LNCaP clone FGC (cell line): Measurements from ENCODE around the gene IBTK.
"Not testable (repeated sequence)": the region's sequence is repeated elsewhere in the genome, so short reads cannot be mapped to it uniquely, and the experiment has no call there.

Experiments
- DNase-seq: peaks from one replicate; pipeline ENCODE4 v3.0.0-alpha.2; 2011; ENCODE audit warnings: low read depth
- H3K4me3 ChIP-seq: 2 replicates; pipeline ENCODE4 v1.5.1; 2011; ENCODE audit warnings: mild to moderate bottlenecking, low read depth, low read length, control low read depth
- CTCF ChIP-seq: IDR thresholded peaks from 2 replicates; pipeline ENCODE4 v1.5.1; 2012; ENCODE audit warnings: mild to moderate bottlenecking; ENCODE audit not compliant: control insufficient read depth, insufficient read depth; ENCODE audit errors: extremely low read depth

IBTK gene

GRCh38 chr6:82197784-82198183, 49.8 kb downstream of the IBTK start:
- TF ChIP-seq CTCF, result no peak
- H3K4me3 ChIP-seq, result no peak overlapping the region
- no peak for DNase-seq

DNA sequence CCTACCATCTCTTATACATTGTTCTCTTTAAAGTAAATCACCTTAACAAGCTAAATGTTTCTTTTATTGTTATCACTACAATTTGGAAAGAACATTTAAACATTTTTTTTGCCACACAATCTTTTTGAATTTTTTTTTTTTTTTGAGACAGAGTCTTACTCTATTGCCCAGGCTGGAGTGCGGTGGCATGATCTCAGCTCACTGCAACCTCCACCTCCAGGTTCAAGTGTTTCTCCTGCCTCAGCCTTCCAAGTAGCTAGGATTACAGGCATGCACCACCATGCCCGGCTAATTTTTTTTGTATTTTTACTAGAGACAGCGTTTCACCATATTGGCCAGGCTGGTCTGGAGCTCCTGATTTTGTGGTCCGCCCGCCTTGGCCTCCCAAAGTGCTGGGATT, 50.3 kb downstream of the IBTK start:
- H3K4me3 ChIP-seq, DNase-seq: not testable (repeated sequence)

DNA sequence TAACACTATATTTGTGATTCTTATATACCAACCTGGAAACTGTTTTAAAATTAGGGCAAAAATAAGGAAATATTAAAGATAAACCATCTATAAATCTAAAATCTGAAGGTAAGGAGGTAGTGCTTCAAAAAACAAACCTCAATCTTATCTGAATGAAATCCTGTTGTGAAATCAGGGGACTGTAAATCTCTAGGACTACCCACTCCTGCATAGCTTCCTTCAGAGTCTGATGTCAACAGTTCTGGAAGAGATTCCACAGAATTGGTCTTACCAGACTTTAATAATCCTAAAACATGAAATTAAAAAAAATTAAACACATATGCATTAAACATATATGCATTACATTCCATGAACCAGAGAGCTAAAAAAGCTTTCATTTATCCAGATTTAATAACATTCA, 51.4 kb downstream of the IBTK start:
- no peak for TF ChIP-seq CTCF
- no peak overlapping the region for H3K4me3 ChIP-seq
- DNase-seq, result no peak

- TF ChIP-seq CTCF, result no peak
- no peak for DNase-seq
- H3K4me3 ChIP-seq, result no peak overlapping the region
Measured at GRCh38 chr6:82195619-82196018, 51.9 kb downstream of the IBTK start.

- DNase-seq, result peak; percentile 66
- no peak overlapping the region for H3K4me3 ChIP-seq
Measured at GRCh38 chr6:82185948-82186535, 61.5 kb downstream of the IBTK start.

GRCh38 chr6:82183642-82184282, 63.8 kb downstream of the IBTK start:
- TF ChIP-seq CTCF, result no peak
- H3K4me3 ChIP-seq, result no peak overlapping the region
- no peak for DNase-seq

More at GRCh38 chr6:82185948-82186535, 61.5 kb downstream of the IBTK start:
- no peak for TF ChIP-seq CTCF

DNA sequence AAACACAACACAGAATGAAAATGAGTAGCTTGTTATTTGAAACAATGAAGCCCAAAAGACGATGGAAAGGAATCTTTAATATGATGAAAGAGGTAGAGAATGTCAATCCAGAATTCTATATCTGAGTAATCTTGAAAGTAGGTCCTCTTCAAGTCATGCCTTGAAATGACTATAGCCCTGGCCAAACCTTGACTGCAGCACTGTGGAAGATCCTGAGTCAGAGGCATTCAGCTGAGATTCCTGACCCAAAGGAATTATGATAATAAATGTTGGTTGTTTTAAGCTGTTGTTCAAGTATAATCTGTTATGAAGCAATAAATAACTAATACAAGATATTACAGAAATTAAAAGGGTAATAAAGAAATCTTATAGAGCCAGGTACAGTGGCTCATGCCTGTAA, 64.8 kb downstream of the IBTK start:
- TF ChIP-seq CTCF, result no peak
- H3K4me3 ChIP-seq, result no peak overlapping the region
- no peak for DNase-seq
